ENCODE data around the gene BTRC.

GRCh38 chr10:101559596-101560297 lies 205.8 kb downstream of the BTRC start:
- no peak for TF ChIP-seq CTCF (IDR thresholded peaks at IDR 0.05)
- TF ChIP-seq POLR2A (IDR thresholded peaks at IDR 0.05), result no peak
- TF ChIP-seq EP300 (IDR thresholded peaks at IDR 0.05), result no peak

Measured in stomach (tissue), 4 donors.